Ascending aorta (tissue), 2 donors: Measurements from ENCODE around the gene BMPR1A. TPM values are rescaled to one million over a fixed set of nuclear protein-coding genes. Genes with fewer than 3 reads are reported as not detected.

Experiments used
- DNase-seq, 2 donors: peaks; one replicate each; pipeline ENCODE4 v3.0.0-alpha.2; 2019; ENCODE audit warnings: low spot score in 2 of 2
- H3K27ac ChIP-seq, 2 donors: fragments of 200-600 bp; sonication (generic); one replicate each; pipeline ENCODE4 v1.5.1; 2016 to 2017; ENCODE audit warnings: mild to moderate bottlenecking in 1 of 2
- H3K27me3 ChIP-seq: fragments of 200-600 bp; sonication (generic); one replicate; pipeline ENCODE4 v1.5.1; 2017
- H3K36me3 ChIP-seq, 2 donors: fragments of 200-600 bp; sonication (generic); one replicate each; pipeline ENCODE4 v1.5.1; 2016
- H3K4me1 ChIP-seq, 2 donors: fragments of 200-600 bp; sonication (generic); one replicate each; pipeline ENCODE4 v1.5.1; 2016 to 2017; ENCODE audit warnings: mild to moderate bottlenecking in 1 of 2
- H3K4me3 ChIP-seq, 2 donors: fragments of 200-600 bp; sonication (generic); one replicate each; pipeline ENCODE4 v1.5.1; 2016 to 2017; ENCODE audit warnings: mild to moderate bottlenecking in 1 of 2
- H3K9me3 ChIP-seq, 2 donors: fragments of 200-600 bp; sonication (generic); one replicate each; pipeline ENCODE4 v1.5.1; 2016
- CTCF ChIP-seq, 3 experiments: fragments of 200-600 bp in 2 of 3; fragments of 450-650 bp in 1 of 3; sonication (generic) in 2 of 3; IDR thresholded peaks; one replicate each; pipeline ENCODE4 v1.5.1; 2016 to 2019; ENCODE audit warnings: antibody characterized with exemption in 3 of 3, mild to moderate bottlenecking in 1 of 3, moderate library complexity in 1 of 3
- intact Hi-C: fragments of 100-400 bp; cut with DNase I; formaldehyde crosslinking; loops from one replicate; pipeline ENCODE4 v1.15.1; 2023
- total RNA-seq: library from RNA; depleted of rRNA; stranded (reverse); fragments of >200 nt; gene quantifications from one replicate; pipeline ENCODE4 v1.1.0, GENCODE V29; 2016

The BMPR1A gene
- total RNA-seq, 1 donor from 2014 or later, result 12.9 TPM

GRCh38 chr10:86872757-86873156 lies 116.3 kb downstream of the BMPR1A start:
- Histone ChIP-seq H3K4me3 (no peak overlapping the region), H3K36me3 (peaks cover 0 to 5% of the 10 kb centered on the region in 2 donors), H3K9me3 (no peaks in the 10 kb centered on the region), H3K27ac (no peak overlapping the region), H3K4me1 (peaks cover 0 to 19% of the 10 kb centered on the region in 2 donors), H3K27me3 (no peaks in the 10 kb centered on the region)
- intact Hi-C loops, result no loop called here
- TF ChIP-seq CTCF (IDR thresholded peaks at IDR 0.05), result no peak
- DNase-seq, result no peak

GRCh38 chr10:86876748-86877147 lies 120.3 kb downstream of the BMPR1A start:
- intact Hi-C loops, result no loop called here
- Histone ChIP-seq H3K27ac (no peak overlapping the region), H3K4me1 (peaks cover 0 to 8% of the 10 kb centered on the region in 2 donors), H3K36me3 (peaks cover 0 to 12% of the 10 kb centered on the region in 2 donors), H3K9me3 (no peaks in the 10 kb centered on the region), H3K4me3 (no peak overlapping the region), H3K27me3 (no peaks in the 10 kb centered on the region)
- DNase-seq, result no peak
- no peak for TF ChIP-seq CTCF (IDR thresholded peaks at IDR 0.05)

GRCh38 chr10:86878983-86879713 lies 122.7 kb downstream of the BMPR1A start:
- intact Hi-C loops, result no loop called here
- Histone ChIP-seq H3K27ac (no peak overlapping the region), H3K9me3 (no peaks in the 10 kb centered on the region), H3K27me3 (no peaks in the 10 kb centered on the region), H3K36me3 (peaks cover 0 to 15% of the 10 kb centered on the region in 2 donors), H3K4me1 (no peaks in the 10 kb centered on the region), H3K4me3 (no peak overlapping the region)
- TF ChIP-seq CTCF (IDR thresholded peaks at IDR 0.05), result no peak
- no peak for DNase-seq

- H3K4me1 ChIP-seq, result no peaks in the 10 kb centered on the region
- TF ChIP-seq CTCF (IDR thresholded peaks at IDR 0.05), result no peak
- no peak overlapping the region for H3K4me3 ChIP-seq
- peaks cover 0 to 15% of the 10 kb centered on the region in 2 donors for H3K36me3 ChIP-seq
- no peaks in the 10 kb centered on the region for H3K9me3 ChIP-seq
- intact Hi-C loops, result no loop called here
- H3K27me3 ChIP-seq, result no peaks in the 10 kb centered on the region
- no peak for DNase-seq
- no peak overlapping the region for H3K27ac ChIP-seq
These were observed 124.6 kb downstream of the BMPR1A start for GRCh38 chr10:86880971-86881370.

GRCh38 chr10:86888585-86889381 lies 132.4 kb downstream of the BMPR1A start:
- peak overlapping the region; percentile 28 to 69 for H3K27ac ChIP-seq
- TF ChIP-seq CTCF (IDR thresholded peaks at IDR 0.05), result no peak

More at GRCh38 chr10:86888585-86889381, 132.4 kb downstream of the BMPR1A start:
- intact Hi-C loops, result no loop called here
- Histone ChIP-seq H3K4me3 (no peak overlapping the region), H3K36me3 (peaks cover 9 to 15% of the 10 kb centered on the region in 2 donors), H3K27me3 (no peaks in the 10 kb centered on the region), H3K9me3 (no peaks in the 10 kb centered on the region), H3K4me1 (peaks cover 0 to 11% of the 10 kb centered on the region in 2 donors)
- DNase-seq, result no peak
